Measurements from ENCODE around the gene SLC16A3. TPM values are rescaled to one million over a fixed set of nuclear protein-coding genes. Genes with fewer than 3 reads are reported as not detected.
A peak's percentile ranks its signal among the peaks of the same experiment; 100 is the strongest.

The SLC16A3 gene
- polyA plus RNA-seq, 3 donors, result 26.3 to 103 (median 35.3) TPM

GRCh38 chr17:82241183-82241925 is 12.5 kb downstream of the SLC16A3 start:
- Histone ChIP-seq H3K4me1 (ENCODE audit: control insufficient read depth in 1 of 2, insufficient read depth in 2 of 2, low read length in 2 of 2) (peaks cover 72 to 76% of the 10 kb centered on the region in 2 donors), H2AFZ (ENCODE audit: insufficient read depth, low read depth, low read length, poor library complexity, severe bottlenecking) (no peak overlapping the region), H3K9ac (ENCODE audit: insufficient read depth, low read length, poor library complexity, severe bottlenecking) (peak overlapping the region; percentile 43), H4K20me1 (ENCODE audit: insufficient read depth, low read length) (peaks cover 100% of the 10 kb centered on the region), H3K27ac (ENCODE audit: low read depth in 1 of 2, low read length in 2 of 2) (peak overlapping the region; percentile 63 to 74), H3K4me2 (replicated peaks; ENCODE audit: extremely low read depth, low read length, poor library complexity, severe bottlenecking) (peak overlapping the region; percentile 70), H3K4me3 (replicated peaks in 1 of 3; ENCODE audit: low read depth in 2 of 3, low read length in 3 of 3) (peak overlapping the region in 1 of 3 experiments; percentile 55), H3K79me2 (ENCODE audit: insufficient read depth, low read length) (peaks cover 88% of the 10 kb centered on the region), H3K27me3 (ENCODE audit: control insufficient read depth in 2 of 2, insufficient read depth in 2 of 2, low read length in 2 of 2) (no peaks in the 10 kb centered on the region), H3K36me3 (replicated peaks in 1 of 2; ENCODE audit: control insufficient read depth in 1 of 2, insufficient read depth in 2 of 2, low read length in 2 of 2) (peaks cover 60 to 68% of the 10 kb centered on the region in 2 donors), H3K9me3 (replicated peaks in 1 of 2; ENCODE audit: control insufficient read depth in 1 of 2, insufficient read depth in 1 of 2, low read length in 2 of 2) (no peaks in the 10 kb centered on the region)
- no peak for TF ChIP-seq CTCF (IDR thresholded peaks at IDR 0.05)
- peaks cover 81% of the 10 kb centered on the region for H3K4me1 Mint-ChIP-seq
- H3K27me3 Mint-ChIP-seq (ENCODE audit: low read depth in 3 of 3), result peaks cover 0 to 6% (median 0%) of the 10 kb centered on the region in 3 donors
- peaks cover 48 to 60% of the 10 kb centered on the region in 2 donors for H3K36me3 Mint-ChIP-seq
- peak overlapping the region; percentile 37 to 69 for H3K4me3 Mint-ChIP-seq
- no peaks in the 10 kb centered on the region for H3K9me3 Mint-ChIP-seq
- DNase-seq, result peak; percentile 89 to 96 (median 94)
- WGBS (ENCODE audit: insufficient coverage), result 22% methylated on average over 23 of the region's 27 CpGs
- intact Hi-C loops (cut with micrococcal nuclease), result loop anchor here (5.0 kb wide), 2 partner anchors 34 to 81 kb away; no protein-coding TSS in a partner anchor
- H3K27ac Mint-ChIP-seq, result peak overlapping the region; percentile 80 to 93 (median 87)

GRCh38 chr17:82241926-82242697 is 13.3 kb downstream of the SLC16A3 start:
- Histone ChIP-seq H3K27ac (ENCODE audit: low read depth in 1 of 2, low read length in 2 of 2) (peak overlapping the region; percentile 63 to 74), H3K4me3 (replicated peaks in 1 of 3; ENCODE audit: low read depth in 2 of 3, low read length in 3 of 3) (peak overlapping the region in 1 of 3 experiments; percentile 55), H3K9ac (ENCODE audit: insufficient read depth, low read length, poor library complexity, severe bottlenecking) (peak overlapping the region; percentile 43), H3K79me2 (ENCODE audit: insufficient read depth, low read length) (peaks cover 88% of the 10 kb centered on the region), H3K4me2 (replicated peaks; ENCODE audit: extremely low read depth, low read length, poor library complexity, severe bottlenecking) (peak overlapping the region; percentile 70), H3K27me3 (ENCODE audit: control insufficient read depth in 2 of 2, insufficient read depth in 2 of 2, low read length in 2 of 2) (no peaks in the 10 kb centered on the region), H2AFZ (ENCODE audit: insufficient read depth, low read depth, low read length, poor library complexity, severe bottlenecking) (no peak overlapping the region), H3K36me3 (replicated peaks in 1 of 2; ENCODE audit: control insufficient read depth in 1 of 2, insufficient read depth in 2 of 2, low read length in 2 of 2) (peaks cover 60 to 68% of the 10 kb centered on the region in 2 donors), H3K9me3 (replicated peaks in 1 of 2; ENCODE audit: control insufficient read depth in 1 of 2, insufficient read depth in 1 of 2, low read length in 2 of 2) (no peaks in the 10 kb centered on the region), H4K20me1 (ENCODE audit: insufficient read depth, low read length) (peaks cover 100% of the 10 kb centered on the region), H3K4me1 (ENCODE audit: control insufficient read depth in 1 of 2, insufficient read depth in 2 of 2, low read length in 2 of 2) (peaks cover 65 to 71% of the 10 kb centered on the region in 2 donors)
- DNase-seq, result peak in 1 of 3 donors; percentile 43
- Mint-ChIP-seq H3K4me3 (peak overlapping the region in 1 of 2 donors; percentile 69), H3K27me3 (ENCODE audit: low read depth in 3 of 3) (peaks cover 0 to 6% (median 0%) of the 10 kb centered on the region in 3 donors), H3K36me3 (peaks cover 51 to 65% of the 10 kb centered on the region in 2 donors), H3K4me1 (peaks cover 81% of the 10 kb centered on the region), H3K9me3 (no peaks in the 10 kb centered on the region), H3K27ac (peak overlapping the region; percentile 80 to 93 (median 87))
- TF ChIP-seq CTCF (IDR thresholded peaks at IDR 0.05), result no peak
- WGBS (ENCODE audit: insufficient coverage), result 39% methylated on average over 14 of the region's 20 CpGs
- intact Hi-C loops (cut with micrococcal nuclease), result loop anchor here (5.0 kb wide), 2 partner anchors 35 to 80 kb away; no protein-coding TSS in a partner anchor
